Neural progenitor cell (in vitro differentiated cells): ENCODE data around the gene PHC3. TPM values are rescaled to one million over a fixed set of nuclear protein-coding genes. Genes with fewer than 3 reads are reported as not detected.

ENCODE experiments used
- DNase-seq: peaks from one replicate; pipeline ENCODE4 v3.0.0-alpha.2; 2016; ENCODE audit warnings: low spot score
- H2AFZ ChIP-seq: fragments of 200-600 bp; sonication (generic); replicated peaks from 2 replicates; pipeline ENCODE4 v1.6.1; 2016; ENCODE audit warnings: antibody characterized with exemption
- H3F3A ChIP-seq: fragments of 200-600 bp; sonication (generic); 2 replicates; pipeline ENCODE4 v1.6.1; 2016; ENCODE audit warnings: antibody characterized with exemption, low read depth
- H3K27ac ChIP-seq: fragments of 200-600 bp; sonication (generic); 2 replicates; pipeline ENCODE4 v1.5.1; 2016; ENCODE audit warnings: mild to moderate bottlenecking
- H3K27me3 ChIP-seq: fragments of 200-600 bp; sonication (generic); 2 replicates; pipeline ENCODE4 v1.6.1; 2016; ENCODE audit warnings: mild to moderate bottlenecking, moderate library complexity
- H3K36me3 ChIP-seq: fragments of 200-600 bp; sonication (generic); 2 replicates; pipeline ENCODE4 v1.5.1; 2016
- H3K4me1 ChIP-seq: fragments of 200-600 bp; sonication (generic); 2 replicates; pipeline ENCODE4 v1.6.1; 2016; ENCODE audit warnings: mixed run types
- H3K4me2 ChIP-seq: fragments of 200-600 bp; sonication (generic); 2 replicates; pipeline ENCODE4 v1.6.1; 2016
- H3K4me3 ChIP-seq: fragments of 200-600 bp; sonication (generic); 2 replicates; pipeline ENCODE4 v1.5.1; 2016
- H3K79me2 ChIP-seq: fragments of 200-600 bp; sonication (generic); 2 replicates; pipeline ENCODE4 v1.6.1; 2016; ENCODE audit warnings: low read depth
- H3K9ac ChIP-seq: fragments of 200-600 bp; sonication (generic); 2 replicates; pipeline ENCODE4 v1.6.1; 2016
- H3K9me3 ChIP-seq: fragments of 200-600 bp; sonication (generic); 2 replicates; pipeline ENCODE4 v1.5.1; 2016; ENCODE audit warnings: low read depth
- H4K20me1 ChIP-seq: fragments of 200-600 bp; sonication (generic); 2 replicates; pipeline ENCODE4 v1.6.1; 2016; ENCODE audit warnings: low read depth
- H3K27ac Mint-ChIP-seq: 3 replicates; pipeline ENCODE4 v1.8.0; 2021; ENCODE audit warnings: mixed read lengths
- H3K27me3 Mint-ChIP-seq: 2 replicates; pipeline ENCODE4 v1.8.0; 2022; ENCODE audit warnings: low read depth, mild to moderate bottlenecking, inconsistent platforms, moderate library complexity, mixed read lengths; ENCODE audit not compliant: insufficient read depth
- H3K36me3 Mint-ChIP-seq: 3 replicates; pipeline ENCODE4 v1.8.0; 2021; ENCODE audit warnings: mixed read lengths
- H3K4me1 Mint-ChIP-seq: 3 replicates; pipeline ENCODE4 v1.8.0; 2021; ENCODE audit warnings: mixed read lengths
- H3K4me3 Mint-ChIP-seq: 3 replicates; pipeline ENCODE4 v1.8.0; 2021; ENCODE audit warnings: mild to moderate bottlenecking, moderate library complexity, mixed read lengths
- H3K9me3 Mint-ChIP-seq: 3 replicates; pipeline ENCODE4 v1.8.0; 2020; ENCODE audit warnings: mixed read lengths
- CTCF ChIP-seq: fragments of 200-600 bp; sonication (generic); IDR thresholded peaks from 2 replicates; pipeline ENCODE4 v1.5.1; 2017; ENCODE audit warnings: antibody characterized with exemption, mild to moderate bottlenecking
- EZH2 ChIP-seq: fragments of 200-600 bp; sonication (generic); IDR thresholded peaks from 2 replicates; pipeline ENCODE4 v1.6.1; 2017; ENCODE audit warnings: antibody characterized with exemption, mild to moderate bottlenecking, moderate library complexity
- EZH2phosphoT487 ChIP-seq: fragments of 200-600 bp; sonication (generic); IDR thresholded peaks from 2 replicates; pipeline ENCODE4 v1.6.1; 2017; ENCODE audit warnings: antibody characterized with exemption
- total RNA-seq: library from RNA; depleted of rRNA; stranded (reverse); fragments of >200 nt; gene quantifications from 2 replicates; pipeline ENCODE4 v1.2.3, GENCODE V29; 2015; ENCODE audit warnings: low replicate concordance

Gene PHC3
- total RNA-seq, 1 donor from 2014 or later = 27.3 TPM

- H4K20me1 ChIP-seq = no peaks in the 10 kb centered on the region
- H3K4me3 Mint-ChIP-seq = no peak overlapping the region
- H3K79me2 ChIP-seq = no peaks in the 10 kb centered on the region
- no peaks in the 10 kb centered on the region for H3K4me1 ChIP-seq
- no peaks in the 10 kb centered on the region for H3K9me3 Mint-ChIP-seq
- TF ChIP-seq CTCF = no peak
- TF ChIP-seq EZH2 = no peak
- no peak for TF ChIP-seq EZH2phosphoT487
- H3K27me3 ChIP-seq = no peaks in the 10 kb centered on the region
- no peaks in the 10 kb centered on the region for H3K4me1 Mint-ChIP-seq
- no peak overlapping the region for H3K27ac ChIP-seq
- no peak overlapping the region for H3K9ac ChIP-seq
- H3K36me3 ChIP-seq = no peaks in the 10 kb centered on the region
- H3K27ac Mint-ChIP-seq = no peak overlapping the region
- no peaks in the 10 kb centered on the region for H3K36me3 Mint-ChIP-seq
- no peak overlapping the region for H3K4me3 ChIP-seq
- H3K27me3 Mint-ChIP-seq = no peaks in the 10 kb centered on the region
- no peaks in the 10 kb centered on the region for H3K9me3 ChIP-seq
- no peak overlapping the region for H3K4me2 ChIP-seq
- no peak overlapping the region for H2AFZ ChIP-seq
- H3F3A ChIP-seq = no peaks in the 10 kb centered on the region
- no peak for DNase-seq
Measured at GRCh38 chr3:170052398-170052797, 129.1 kb downstream of the PHC3 start.

GRCh38 chr3:170050753-170051152 is 130.8 kb downstream of the PHC3 start:
- H3K27ac ChIP-seq = no peak overlapping the region
- H4K20me1 ChIP-seq = no peaks in the 10 kb centered on the region
- Mint-ChIP-seq H3K4me3 (no peak overlapping the region), H3K27me3 (peaks cover 2% of the 10 kb centered on the region), H3K4me1 (peaks cover 7% of the 10 kb centered on the region), H3K9me3 (no peaks in the 10 kb centered on the region), H3K36me3 (no peaks in the 10 kb centered on the region), H3K27ac (no peak overlapping the region)
- H3K9ac ChIP-seq = no peak overlapping the region
- H3K9me3 ChIP-seq = no peaks in the 10 kb centered on the region
- H3K4me3 ChIP-seq = no peak overlapping the region
- no peaks in the 10 kb centered on the region for H3K79me2 ChIP-seq
- no peak overlapping the region for H3K4me2 ChIP-seq
- no peak for TF ChIP-seq CTCF
- TF ChIP-seq EZH2 = no peak
- no peak for TF ChIP-seq EZH2phosphoT487
- no peaks in the 10 kb centered on the region for H3K36me3 ChIP-seq
- H3K4me1 ChIP-seq = peaks cover 3% of the 10 kb centered on the region
- no peak overlapping the region for H2AFZ ChIP-seq
- no peak for DNase-seq
- H3F3A ChIP-seq = no peaks in the 10 kb centered on the region
- no peaks in the 10 kb centered on the region for H3K27me3 ChIP-seq

GRCh38 chr3:170049146-170050000 is 132.2 kb downstream of the PHC3 start:
- no peak overlapping the region for H3K4me2 ChIP-seq
- peaks cover 3% of the 10 kb centered on the region for H3K27me3 Mint-ChIP-seq
- no peaks in the 10 kb centered on the region for H4K20me1 ChIP-seq
- H3F3A ChIP-seq = no peaks in the 10 kb centered on the region
- H3K9me3 Mint-ChIP-seq = no peaks in the 10 kb centered on the region
- no peaks in the 10 kb centered on the region for H3K27me3 ChIP-seq
- peaks cover 3% of the 10 kb centered on the region for H3K4me1 ChIP-seq
- no peak overlapping the region for H3K27ac ChIP-seq
- no peak overlapping the region for H3K4me3 Mint-ChIP-seq
- H3K9ac ChIP-seq = no peak overlapping the region
- TF ChIP-seq CTCF = no peak
- TF ChIP-seq EZH2phosphoT487 = no peak
- no peak for TF ChIP-seq EZH2
- no peaks in the 10 kb centered on the region for H3K9me3 ChIP-seq
- no peaks in the 10 kb centered on the region for H3K36me3 Mint-ChIP-seq
- H3K4me3 ChIP-seq = no peak overlapping the region
- H3K27ac Mint-ChIP-seq = no peak overlapping the region
- peaks cover 9% of the 10 kb centered on the region for H3K4me1 Mint-ChIP-seq
- no peak for DNase-seq
- no peaks in the 10 kb centered on the region for H3K79me2 ChIP-seq
- H3K36me3 ChIP-seq = no peaks in the 10 kb centered on the region
- no peak overlapping the region for H2AFZ ChIP-seq
